ENCODE measurements around the gene ABHD14A. TPM values are rescaled to one million over a fixed set of nuclear protein-coding genes. Genes with fewer than 3 reads are reported as not detected.

ABHD14A gene
- total RNA-seq, 6 experiments from 2014 or later: 8.3 to 22.2 (median 15.1) TPM

DNA sequence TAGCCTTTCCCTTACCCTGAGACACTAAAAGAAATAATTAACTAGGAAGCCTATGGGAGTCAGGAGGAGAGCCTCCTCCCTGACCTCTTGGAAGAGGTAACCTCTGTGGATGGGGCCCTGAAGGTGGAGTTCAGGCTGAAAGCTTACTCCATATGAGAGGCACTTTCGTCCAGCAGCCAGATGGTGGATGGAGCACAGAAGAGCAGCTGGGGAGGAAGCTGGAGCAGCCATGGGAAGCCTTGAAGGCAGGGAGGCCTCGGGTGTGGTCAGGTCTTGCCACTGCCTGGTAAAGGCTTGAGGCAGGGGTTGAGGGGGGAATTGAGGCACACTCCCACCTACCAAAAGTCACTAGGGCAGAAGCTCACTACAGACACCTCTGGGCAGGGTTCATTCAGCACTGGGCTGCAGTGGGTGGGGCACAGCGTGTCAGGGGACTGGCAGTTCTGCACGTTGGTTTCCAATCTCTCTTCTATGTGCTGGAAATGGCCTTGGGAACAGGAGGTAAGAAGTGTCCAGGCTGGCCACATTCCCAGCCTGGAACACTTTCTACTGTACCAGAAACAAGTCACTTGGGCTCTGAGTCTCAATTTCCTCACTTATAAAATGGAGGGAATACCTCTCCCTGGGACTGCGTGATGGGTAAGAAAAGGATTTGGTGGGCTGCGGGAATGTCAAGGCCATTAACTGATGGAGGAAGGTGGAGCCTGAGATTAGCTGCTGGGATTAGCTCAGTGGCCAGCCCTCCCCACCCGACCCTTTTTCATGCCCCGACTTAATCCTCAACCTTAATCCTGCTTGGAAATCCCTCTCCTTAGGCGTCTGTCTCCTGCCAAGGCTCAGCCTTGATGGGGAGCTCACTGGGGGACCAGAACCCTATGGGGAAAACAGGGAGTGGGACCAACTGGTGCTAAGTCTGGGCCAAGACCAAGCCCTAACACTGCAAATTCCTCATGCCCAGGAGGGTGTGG is 13.0 kb upstream of the ABHD14A start:
- Histone ChIP-seq H3K9me3 (no peaks in the 10 kb centered on the region), H3K27me3 (no peaks in the 10 kb centered on the region), H3K36me3 (no peaks in the 10 kb centered on the region), H3K4me3 (no peak overlapping the region), H3K4me1 (peaks cover 0 to 9% (median 0%) of the 10 kb centered on the region in 4 donors), H3K27ac (no peak overlapping the region)
- intact Hi-C loops (cut with DNase I): no loop called here
- 53% methylated on average over 4 of the region's 9 CpGs for WGBS (ENCODE audit: insufficient coverage, low coverage, low lambda C conversion rate, missing lambda C conversion rate)
- no peak for TF ChIP-seq POLR2A (IDR thresholded peaks at IDR 0.05)
- TF ChIP-seq, protein P1, sequence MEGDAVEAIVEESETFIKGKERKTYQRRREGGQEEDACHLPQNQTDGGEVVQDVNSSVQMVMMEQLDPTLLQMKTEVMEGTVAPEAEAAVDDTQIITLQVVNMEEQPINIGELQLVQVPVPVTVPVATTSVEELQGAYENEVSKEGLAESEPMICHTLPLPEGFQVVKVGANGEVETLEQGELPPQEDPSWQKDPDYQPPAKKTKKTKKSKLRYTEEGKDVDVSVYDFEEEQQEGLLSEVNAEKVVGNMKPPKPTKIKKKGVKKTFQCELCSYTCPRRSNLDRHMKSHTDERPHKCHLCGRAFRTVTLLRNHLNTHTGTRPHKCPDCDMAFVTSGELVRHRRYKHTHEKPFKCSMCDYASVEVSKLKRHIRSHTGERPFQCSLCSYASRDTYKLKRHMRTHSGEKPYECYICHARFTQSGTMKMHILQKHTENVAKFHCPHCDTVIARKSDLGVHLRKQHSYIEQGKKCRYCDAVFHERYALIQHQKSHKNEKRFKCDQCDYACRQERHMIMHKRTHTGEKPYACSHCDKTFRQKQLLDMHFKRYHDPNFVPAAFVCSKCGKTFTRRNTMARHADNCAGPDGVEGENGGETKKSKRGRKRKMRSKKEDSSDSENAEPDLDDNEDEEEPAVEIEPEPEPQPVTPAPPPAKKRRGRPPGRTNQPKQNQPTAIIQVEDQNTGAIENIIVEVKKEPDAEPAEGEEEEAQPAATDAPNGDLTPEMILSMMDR (IDR thresholded peaks at IDR 0.05): no peak
- DNase-seq: no peak
- ATAC-seq: no peak

DNA sequence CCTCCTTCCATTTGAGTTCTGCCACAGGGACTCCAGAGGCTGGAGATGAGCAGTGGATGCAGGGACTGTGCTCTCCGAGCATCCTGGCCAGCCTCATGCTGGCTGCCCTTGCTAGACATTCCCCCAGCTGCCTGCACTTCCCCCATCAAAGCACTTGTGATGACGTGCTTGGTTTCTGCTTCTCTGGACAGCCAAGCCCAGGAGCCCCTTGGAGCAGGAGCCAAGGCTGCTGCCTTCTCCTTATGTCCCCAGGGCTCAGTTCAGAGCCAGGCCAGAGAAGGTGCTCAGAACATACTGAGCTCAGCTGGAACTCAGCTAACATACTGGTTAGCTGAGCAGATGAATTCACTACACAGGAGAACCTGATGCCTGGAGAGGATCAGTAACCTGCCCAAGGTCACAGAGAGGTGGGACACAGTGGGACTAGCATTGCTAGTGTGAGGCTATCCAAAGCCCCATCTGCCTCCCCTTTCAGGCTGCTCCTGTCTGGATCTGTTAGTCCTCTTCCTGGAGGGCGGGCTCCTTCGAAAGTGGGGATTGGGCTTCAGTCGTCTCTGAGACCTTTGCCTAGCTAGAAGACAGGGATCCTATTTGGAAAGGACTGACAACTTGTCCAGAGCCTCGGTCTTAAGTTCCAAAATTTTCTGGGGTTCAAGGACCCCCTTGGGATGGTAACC is 11.9 kb upstream of the ABHD14A start:
- Histone ChIP-seq H3K27ac (no peak overlapping the region), H3K27me3 (no peaks in the 10 kb centered on the region), H3K36me3 (no peaks in the 10 kb centered on the region), H3K4me3 (no peak overlapping the region), H3K9me3 (no peaks in the 10 kb centered on the region), H3K4me1 (peaks cover 0 to 13% (median under 1%) of the 10 kb centered on the region in 4 donors)
- 81% methylated on average over 6 of the region's 6 CpGs for WGBS (ENCODE audit: insufficient coverage, low coverage, low lambda C conversion rate, missing lambda C conversion rate)
- TF ChIP-seq, protein P1 (IDR thresholded peaks at IDR 0.05): no peak
- no peak for TF ChIP-seq POLR2A (IDR thresholded peaks at IDR 0.05)
- DNase-seq (no peak), ATAC-seq (no peak)
- intact Hi-C loops (cut with DNase I): no loop called here

DNA sequence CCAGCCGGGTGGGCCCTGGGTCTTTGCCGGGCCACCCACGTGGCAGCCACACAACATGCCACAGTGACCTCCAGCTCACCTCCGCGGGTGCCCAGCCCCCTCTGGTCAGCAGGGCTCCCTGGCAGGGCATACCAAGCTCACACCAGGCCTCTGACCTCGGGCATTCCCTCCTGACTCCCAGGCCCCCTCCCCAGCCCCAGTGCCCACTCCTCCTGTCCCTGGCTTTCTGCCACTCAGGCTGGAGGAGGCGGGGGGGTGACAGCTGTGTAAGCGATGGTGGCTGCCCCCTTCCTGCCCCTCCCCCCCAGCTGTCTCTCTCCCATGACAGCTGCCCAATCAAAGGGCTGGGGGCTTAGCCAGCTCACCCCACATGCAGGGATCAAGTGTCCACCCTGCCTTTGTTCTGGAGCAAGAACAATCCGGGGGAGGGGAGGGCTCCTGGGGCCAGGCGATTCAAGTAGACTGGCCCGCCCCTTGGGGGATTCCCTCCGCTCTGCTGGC is 10.9 kb upstream of the ABHD14A start:
- no peaks in the 10 kb centered on the region for H3K36me3 ChIP-seq
- 38% methylated on average over 3 of the region's 12 CpGs for WGBS (ENCODE audit: insufficient coverage, low coverage, low lambda C conversion rate, missing lambda C conversion rate)
- no peak overlapping the region for H3K4me3 ChIP-seq
- TF ChIP-seq, protein P1 (IDR thresholded peaks at IDR 0.05): no peak
- no peak for TF ChIP-seq POLR2A (IDR thresholded peaks at IDR 0.05)
- no peaks in the 10 kb centered on the region for H3K9me3 ChIP-seq
- ATAC-seq (no peak), DNase-seq (no peak)
- intact Hi-C loops (cut with DNase I): no loop called here
- no peak overlapping the region for H3K27ac ChIP-seq
- no peaks in the 10 kb centered on the region for H3K27me3 ChIP-seq
- H3K4me1 ChIP-seq: peaks cover 0 to 19% (median 4%) of the 10 kb centered on the region in 4 donors

DNA sequence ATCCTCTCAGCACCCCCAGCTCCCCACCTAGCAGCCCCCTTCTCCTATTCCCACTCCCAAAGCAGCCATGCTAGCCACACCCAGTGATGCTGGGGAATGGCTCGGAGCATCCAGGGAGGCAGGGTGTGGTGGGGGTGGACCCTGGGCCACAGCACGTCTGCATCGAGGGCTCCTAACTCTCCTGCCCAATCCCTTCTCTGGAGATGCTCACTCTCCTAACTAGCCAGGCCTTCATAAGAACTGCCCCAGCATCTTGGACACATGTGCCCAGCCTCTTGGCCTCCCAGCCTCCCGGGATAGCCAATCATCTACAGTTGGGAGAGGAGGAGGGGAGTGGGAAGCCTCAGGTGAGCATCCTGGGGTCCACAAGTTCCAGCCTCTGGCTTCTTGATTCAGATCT is 10.3 kb upstream of the ABHD14A start:
- TF ChIP-seq, protein P1 (IDR thresholded peaks at IDR 0.05): no peak
- no peak for TF ChIP-seq POLR2A (IDR thresholded peaks at IDR 0.05)
- no peak for DNase-seq
- Histone ChIP-seq H3K27me3 (no peaks in the 10 kb centered on the region), H3K4me3 (no peak overlapping the region), H3K36me3 (no peaks in the 10 kb centered on the region), H3K9me3 (no peaks in the 10 kb centered on the region), H3K4me1 (peaks cover 0 to 14% (median 4%) of the 10 kb centered on the region in 4 donors), H3K27ac (no peak overlapping the region)
- WGBS (ENCODE audit: insufficient coverage, low coverage, low lambda C conversion rate, missing lambda C conversion rate): 60% methylated on average over 1 of the region's 4 CpGs
- intact Hi-C loops (cut with DNase I): no loop called here
- no peak for ATAC-seq
